Left hindlimb (tissue), 1 donor: ENCODE results near the gene VPS37C.
"Not testable (repeated sequence)": the region's sequence is repeated elsewhere in the genome, so short reads cannot be mapped to it uniquely, and the experiment has no call there.

Experiments used
- DNase-seq: peaks from one replicate; pipeline ENCODE4 v3.0.0-alpha.2; 2018

The VPS37C gene

GRCh38 chr11:61115498-61116224 lies 45.6 kb downstream of the VPS37C start:
- DNase-seq: no peak

GRCh38 chr11:61114913-61115312 lies 46.3 kb downstream of the VPS37C start:
- DNase-seq: no peak

GRCh38 chr11:61113201-61113600 lies 48.0 kb downstream of the VPS37C start:
- no peak for DNase-seq

- no peak for DNase-seq
Measured at GRCh38 chr11:61112575-61112974, 48.7 kb downstream of the VPS37C start.

GRCh38 chr11:61111786-61112517 lies 49.3 kb downstream of the VPS37C start:
- DNase-seq: no peak

GRCh38 chr11:61111050-61111435 lies 50.2 kb downstream of the VPS37C start:
- DNase-seq: no peak

GRCh38 chr11:61110255-61111049 lies 50.8 kb downstream of the VPS37C start:
- DNase-seq: no peak

- no peak for DNase-seq
Measured at GRCh38 chr11:61109671-61110070, 51.6 kb downstream of the VPS37C start.

- DNase-seq: no peak
Measured at GRCh38 chr11:61108847-61109585, 52.2 kb downstream of the VPS37C start.

GRCh38 chr11:61107888-61108287 lies 53.3 kb downstream of the VPS37C start:
- DNase-seq: no peak

- DNase-seq: no peak
Measured at GRCh38 chr11:61106894-61107470, 54.2 kb downstream of the VPS37C start.

- no peak for DNase-seq
Measured at GRCh38 chr11:61106296-61106695, 54.9 kb downstream of the VPS37C start.

GRCh38 chr11:61104963-61105362 lies 56.3 kb downstream of the VPS37C start:
- no peak for DNase-seq

- no peak for DNase-seq
Measured at GRCh38 chr11:61103851-61104423, 57.3 kb downstream of the VPS37C start.

- no peak for DNase-seq
Measured at GRCh38 chr11:61102667-61103571, 58.3 kb downstream of the VPS37C start.

- DNase-seq: no peak
Measured at GRCh38 chr11:61098778-61099177, 62.4 kb downstream of the VPS37C start.

- DNase-seq: not testable (repeated sequence)
Measured at GRCh38 chr11:61098261-61098660, 63.0 kb downstream of the VPS37C start.

GRCh38 chr11:61095021-61095420 lies 66.2 kb downstream of the VPS37C start:
- DNase-seq: no peak

- DNase-seq: not testable (repeated sequence)
Measured at GRCh38 chr11:61094167-61094566, 67.1 kb downstream of the VPS37C start.

- DNase-seq: no peak
Measured at GRCh38 chr11:61092908-61093763, 68.1 kb downstream of the VPS37C start.
